Mesenchymal stem cell (in vitro differentiated cells and primary cell): ENCODE data around the gene MMUT.
"Not testable (repeated sequence)": the region's sequence is repeated elsewhere in the genome, so short reads cannot be mapped to it uniquely, and the experiment has no call there.

Source experiments
- DNase-seq: peaks from one replicate; pipeline ENCODE4 v3.0.0-alpha.2; 2013
- H2AFZ ChIP-seq: one replicate; pipeline ENCODE4 v1.6.1; 2013; ENCODE audit warnings: low read depth, mild to moderate bottlenecking, control low read depth, inconsistent platforms, low read length, moderate library complexity
- H2AK5ac ChIP-seq: 2 replicates; pipeline ENCODE4 v1.6.1; 2013; ENCODE audit warnings: low read length, moderate library complexity, mild to moderate bottlenecking, inconsistent platforms; ENCODE audit not compliant: severe bottlenecking
- H2BK120ac ChIP-seq: one replicate; pipeline ENCODE4 v1.6.1; 2013; ENCODE audit warnings: low read depth, mild to moderate bottlenecking, inconsistent platforms, low read length, moderate library complexity
- H2BK12ac ChIP-seq, 2 experiments: one replicate each; pipeline ENCODE4 v1.6.1; 2013; ENCODE audit warnings: inconsistent platforms in 2 of 2, low read length in 2 of 2, mild to moderate bottlenecking in 2 of 2, moderate library complexity in 2 of 2, control low read depth in 1 of 2
- H2BK15ac ChIP-seq: one replicate; pipeline ENCODE4 v1.6.1; 2013; ENCODE audit warnings: mild to moderate bottlenecking, low read depth, inconsistent platforms; ENCODE audit not compliant: poor library complexity, severe bottlenecking
- H2BK5ac ChIP-seq: 2 replicates; pipeline ENCODE4 v1.6.1; 2013; ENCODE audit warnings: low read depth, mild to moderate bottlenecking, low read length, control low read depth, inconsistent platforms; ENCODE audit not compliant: poor library complexity, severe bottlenecking
- H3K14ac ChIP-seq, 2 experiments: one replicate each; pipeline ENCODE4 v1.6.1; 2013; ENCODE audit warnings: inconsistent platforms in 2 of 2, low read length in 2 of 2, control low read depth in 1 of 2, mild to moderate bottlenecking in 1 of 2, moderate library complexity in 1 of 2
- H3K18ac ChIP-seq, 2 experiments: one replicate each; pipeline ENCODE4 v1.6.1; 2013; ENCODE audit warnings: inconsistent platforms in 2 of 2, low read length in 2 of 2, control low read depth in 1 of 2, low read depth in 1 of 2, mild to moderate bottlenecking in 1 of 2
- H3K23ac ChIP-seq, 2 experiments: one replicate each; pipeline ENCODE4 v1.6.1; 2013; ENCODE audit warnings: inconsistent platforms in 2 of 2, low read length in 2 of 2, mild to moderate bottlenecking in 2 of 2, moderate library complexity in 2 of 2, control low read depth in 1 of 2
- H3K27ac ChIP-seq: 2 replicates; pipeline ENCODE4 v1.5.1; 2013; ENCODE audit warnings: mild to moderate bottlenecking, moderate library complexity, low read length, control low read depth, inconsistent platforms; ENCODE audit not compliant: poor library complexity, severe bottlenecking
- H3K27me3 ChIP-seq, 2 experiments: 2 replicates each; pipeline versions ENCODE4 v1.6.1 to v1.7.0; 2013; ENCODE audit warnings: low read length in 2 of 2, mild to moderate bottlenecking in 2 of 2, moderate library complexity in 2 of 2, control low read depth in 1 of 2, inconsistent platforms in 1 of 2; ENCODE audit not compliant: control insufficient read depth in 1 of 2, insufficient read depth in 1 of 2
- H3K36me3 ChIP-seq, 2 experiments: 2 replicates each; pipeline versions ENCODE4 v1.6.1 to v1.7.0; 2013; ENCODE audit warnings: low read length in 2 of 2, control low read depth in 1 of 2, inconsistent platforms in 1 of 2, low read depth in 1 of 2, mild to moderate bottlenecking in 1 of 2; ENCODE audit not compliant: insufficient read depth in 2 of 2, control insufficient read depth in 1 of 2
- H3K4ac ChIP-seq, 2 experiments: one replicate each; pipeline ENCODE4 v1.6.1; 2013; ENCODE audit warnings: inconsistent platforms in 2 of 2, low read length in 2 of 2, mild to moderate bottlenecking in 2 of 2, moderate library complexity in 2 of 2, control low read depth in 1 of 2, low read depth in 1 of 2
- H3K4me1 ChIP-seq: 2 replicates; pipeline ENCODE4 v1.6.1; 2013; ENCODE audit warnings: low read depth, low read length, control low read depth; ENCODE audit not compliant: control insufficient read depth, insufficient read depth
- H3K4me2 ChIP-seq: 2 replicates; pipeline ENCODE4 v1.6.1; 2013; ENCODE audit warnings: low read length, mild to moderate bottlenecking, inconsistent platforms; ENCODE audit not compliant: poor library complexity, severe bottlenecking
- H3K4me3 ChIP-seq, 2 experiments: 2 replicates each; pipeline versions ENCODE4 v1.5.1 to v1.7.0; 2013; ENCODE audit warnings: low read length in 2 of 2, mild to moderate bottlenecking in 2 of 2, control low read depth in 1 of 2, low read depth in 1 of 2; ENCODE audit not compliant: insufficient read depth in 1 of 2
- H3K79me1 ChIP-seq: replicated peaks from 2 replicates; pipeline ENCODE4 v1.6.1; 2013; ENCODE audit warnings: mild to moderate bottlenecking, control low read depth, low read length, inconsistent platforms; ENCODE audit not compliant: poor library complexity, severe bottlenecking
- H3K9ac ChIP-seq: 2 replicates; pipeline ENCODE4 v1.7.0; 2013; ENCODE audit warnings: mild to moderate bottlenecking, low read length, moderate library complexity
- H3K9me3 ChIP-seq: 2 replicates; pipeline ENCODE4 v1.7.0; 2013; ENCODE audit warnings: mild to moderate bottlenecking, low read length; ENCODE audit not compliant: control insufficient read depth
- H4K8ac ChIP-seq: one replicate; pipeline ENCODE4 v1.6.1; 2013; ENCODE audit warnings: inconsistent platforms, mild to moderate bottlenecking, low read length, moderate library complexity
- H4K91ac ChIP-seq: one replicate; pipeline ENCODE4 v1.6.1; 2013; ENCODE audit warnings: mild to moderate bottlenecking, low read length, inconsistent platforms
- WGBS: methylation state at CpG from one replicate; pipeline ENCODE4 v1.1.7; 2013; ENCODE audit warnings: mixed read lengths; 5-methylcytosine and 5-hydroxymethylcytosine counted together

MMUT gene

DNA sequence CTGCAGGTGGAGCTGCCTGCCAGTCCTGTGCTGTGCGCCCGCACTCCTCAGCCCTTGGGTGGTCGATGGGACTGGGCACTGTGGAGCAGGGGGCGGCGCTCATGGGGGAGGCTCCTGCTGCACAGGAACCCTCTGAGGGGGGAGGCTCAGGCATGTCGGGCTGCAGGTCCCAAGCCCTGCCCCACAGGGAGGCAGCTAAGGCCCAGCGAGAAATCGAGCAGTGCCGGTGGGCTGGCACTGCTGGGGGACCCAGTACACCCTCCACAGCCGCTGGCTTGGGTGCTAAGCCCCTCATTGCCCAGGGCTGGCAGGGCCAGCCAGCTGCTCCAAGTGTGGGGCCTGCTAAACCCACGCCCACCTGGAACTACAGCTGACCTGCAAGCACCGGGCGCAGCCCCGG, 20.3 kb upstream of the MMUT start:
- not testable (repeated sequence) for H2BK15ac ChIP-seq, H2AFZ ChIP-seq, H2BK5ac ChIP-seq, H4K8ac ChIP-seq, H3K9me3 ChIP-seq, H3K27ac ChIP-seq, H3K79me1 ChIP-seq, H3K4me1 ChIP-seq, H3K4me3 ChIP-seq, H3K4ac ChIP-seq, H2BK120ac ChIP-seq, DNase-seq, H4K91ac ChIP-seq, H3K23ac ChIP-seq, H2BK12ac ChIP-seq, H3K27me3 ChIP-seq, H3K36me3 ChIP-seq, H3K18ac ChIP-seq, H3K14ac ChIP-seq, H3K9ac ChIP-seq, H2AK5ac ChIP-seq, H3K4me2 ChIP-seq
- WGBS = 97% methylated on average over 14 of the region's 14 CpGs

DNA sequence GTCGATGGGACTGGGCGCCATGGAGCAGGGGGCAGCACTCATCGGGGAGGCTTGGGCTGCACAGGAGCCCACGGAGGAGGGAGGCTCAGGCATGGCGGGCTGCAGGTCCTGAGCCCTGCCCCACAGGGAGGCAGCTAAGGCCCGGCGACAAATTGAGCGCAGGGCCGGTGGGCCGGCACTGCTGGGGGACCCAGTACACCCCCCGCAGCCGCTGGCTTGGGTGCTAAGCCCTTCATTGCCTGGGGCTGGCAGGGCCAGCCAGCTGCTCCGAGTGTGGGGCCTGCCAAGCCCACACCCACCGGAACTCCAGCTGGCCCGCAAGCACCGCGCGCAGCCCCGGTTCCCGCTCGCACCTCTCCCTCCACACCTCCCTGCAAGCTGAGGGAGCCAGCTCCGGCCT, 18.8 kb upstream of the MMUT start:
- not testable (repeated sequence) for H3K4me3 ChIP-seq, H3K9ac ChIP-seq, H2BK120ac ChIP-seq, H3K27me3 ChIP-seq, H3K9me3 ChIP-seq, H3K4me1 ChIP-seq, H3K18ac ChIP-seq, H3K79me1 ChIP-seq, H2AK5ac ChIP-seq, H3K4me2 ChIP-seq, DNase-seq, H4K91ac ChIP-seq, H4K8ac ChIP-seq, H2BK15ac ChIP-seq, H2AFZ ChIP-seq, H3K23ac ChIP-seq, H3K36me3 ChIP-seq, H2BK12ac ChIP-seq, H2BK5ac ChIP-seq, H3K14ac ChIP-seq, H3K4ac ChIP-seq, H3K27ac ChIP-seq
- WGBS = 99% methylated on average over 8 of the region's 22 CpGs

- no peaks in the 10 kb centered on the region for H3K79me1 ChIP-seq
- no peak overlapping the region for H3K4me2 ChIP-seq
- H3K14ac ChIP-seq = no peak overlapping the region
- H3K9me3 ChIP-seq = no peaks in the 10 kb centered on the region
- no peak overlapping the region for H2AK5ac ChIP-seq
- no peaks in the 10 kb centered on the region for H3K27me3 ChIP-seq
- H3K27ac ChIP-seq = no peak overlapping the region
- no peaks in the 10 kb centered on the region for H3K4me1 ChIP-seq
- no peak overlapping the region for H3K4ac ChIP-seq
- H2BK15ac ChIP-seq = no peak overlapping the region
- no peak overlapping the region for H2AFZ ChIP-seq
- H2BK12ac ChIP-seq = no peak overlapping the region
- H4K91ac ChIP-seq = no peak overlapping the region
- WGBS = 100% methylated on average over 1 of the region's 3 CpGs
- H2BK120ac ChIP-seq = no peak overlapping the region
- H3K9ac ChIP-seq = no peak overlapping the region
- no peak overlapping the region for H2BK5ac ChIP-seq
- H3K4me3 ChIP-seq = no peak overlapping the region
- no peak overlapping the region for H3K23ac ChIP-seq
- DNase-seq = peak; percentile 45
- H4K8ac ChIP-seq = no peak overlapping the region
- no peak overlapping the region for H3K18ac ChIP-seq
- H3K36me3 ChIP-seq = peaks cover 0 to 8% of the 10 kb centered on the region in 2 experiments
Measured at GRCh38 chr6:49479308-49479970, 16.4 kb upstream of the MMUT start.

GRCh38 chr6:49476564-49476963, 13.5 kb upstream of the MMUT start:
- not testable (repeated sequence) for H2BK5ac ChIP-seq, H3K79me1 ChIP-seq, H3K9ac ChIP-seq, H3K4me2 ChIP-seq, H2BK12ac ChIP-seq, H3K4me3 ChIP-seq, H4K8ac ChIP-seq, H2BK120ac ChIP-seq, H2BK15ac ChIP-seq, H3K14ac ChIP-seq, DNase-seq, H3K18ac ChIP-seq, H3K23ac ChIP-seq, H2AK5ac ChIP-seq, H3K36me3 ChIP-seq, H3K27me3 ChIP-seq, H3K4ac ChIP-seq, H2AFZ ChIP-seq, H3K9me3 ChIP-seq, H4K91ac ChIP-seq, H3K4me1 ChIP-seq, H3K27ac ChIP-seq
- 100% methylated on average over 1 of the region's 2 CpGs for WGBS
